Activated B cell treated with CpG ODN at 0.5 μM for 24 hours (primary cell): ENCODE data around the gene NR2E1. TPM values are rescaled to one million over a fixed set of nuclear protein-coding genes. Genes with fewer than 3 reads are reported as not detected.

Experiments used
- ATAC-seq: fragments of 200-7000 bp; cut with Tn5 transposase; one replicate; pipeline ENCODE4 v1.10.0; 2021; ENCODE audit warnings: low read depth, mild to moderate bottlenecking, moderate library complexity
- CTCF ChIA-PET: fragments of 350-600 bp; sonication (Branson Sonifier 250); formaldehyde crosslinking; loops from one replicate; lab custom pipeline; 2021; ENCODE audit warnings: antibody characterized with exemption; lab: Charles Lee
- POLR2A ChIA-PET: fragments of 350-600 bp; sonication (Branson Sonifier 250); formaldehyde crosslinking; loops from one replicate; lab custom pipeline; 2021; ENCODE audit warnings: antibody characterized with exemption; lab: Charles Lee
- DNase-seq: peaks from one replicate; pipeline ENCODE4 v3.0.0; 2022
- H3K27ac Mint-ChIP-seq: one replicate; pipeline ENCODE4 v1.8.0; 2020; ENCODE audit warnings: mixed read lengths
- H3K27me3 Mint-ChIP-seq: one replicate; pipeline ENCODE4 v1.8.0; 2021; ENCODE audit warnings: mixed read lengths
- H3K36me3 Mint-ChIP-seq: one replicate; pipeline ENCODE4 v1.8.0; 2021; ENCODE audit warnings: low read depth, mixed read lengths
- H3K4me1 Mint-ChIP-seq: one replicate; pipeline ENCODE4 v1.8.0; 2021; ENCODE audit warnings: mixed read lengths
- H3K4me3 Mint-ChIP-seq: one replicate; pipeline ENCODE4 v1.8.0; 2020; ENCODE audit warnings: mild to moderate bottlenecking, mixed read lengths
- H3K9me3 Mint-ChIP-seq: one replicate; pipeline ENCODE4 v1.8.0; 2020; ENCODE audit warnings: mixed read lengths
- intact Hi-C: fragments of 100-400 bp; cut with micrococcal nuclease; formaldehyde crosslinking; loops from one replicate; pipeline ENCODE4 v1.15.1; 2024
- total RNA-seq: library from RNA; stranded (reverse); gene quantifications from 2 replicates; pipeline ENCODE4 v1.2.3, GENCODE V29; 2022
- TF ChIP-seq, protein P1 (sequence below): fragments of 200-600 bp; IDR thresholded peaks from one replicate; pipeline ENCODE4 v1.8.0; 2022; ENCODE audit warnings: antibody characterized with exemption, mild to moderate bottlenecking

NR2E1 gene
- not detected in 2 replicates for total RNA-seq

DNA sequence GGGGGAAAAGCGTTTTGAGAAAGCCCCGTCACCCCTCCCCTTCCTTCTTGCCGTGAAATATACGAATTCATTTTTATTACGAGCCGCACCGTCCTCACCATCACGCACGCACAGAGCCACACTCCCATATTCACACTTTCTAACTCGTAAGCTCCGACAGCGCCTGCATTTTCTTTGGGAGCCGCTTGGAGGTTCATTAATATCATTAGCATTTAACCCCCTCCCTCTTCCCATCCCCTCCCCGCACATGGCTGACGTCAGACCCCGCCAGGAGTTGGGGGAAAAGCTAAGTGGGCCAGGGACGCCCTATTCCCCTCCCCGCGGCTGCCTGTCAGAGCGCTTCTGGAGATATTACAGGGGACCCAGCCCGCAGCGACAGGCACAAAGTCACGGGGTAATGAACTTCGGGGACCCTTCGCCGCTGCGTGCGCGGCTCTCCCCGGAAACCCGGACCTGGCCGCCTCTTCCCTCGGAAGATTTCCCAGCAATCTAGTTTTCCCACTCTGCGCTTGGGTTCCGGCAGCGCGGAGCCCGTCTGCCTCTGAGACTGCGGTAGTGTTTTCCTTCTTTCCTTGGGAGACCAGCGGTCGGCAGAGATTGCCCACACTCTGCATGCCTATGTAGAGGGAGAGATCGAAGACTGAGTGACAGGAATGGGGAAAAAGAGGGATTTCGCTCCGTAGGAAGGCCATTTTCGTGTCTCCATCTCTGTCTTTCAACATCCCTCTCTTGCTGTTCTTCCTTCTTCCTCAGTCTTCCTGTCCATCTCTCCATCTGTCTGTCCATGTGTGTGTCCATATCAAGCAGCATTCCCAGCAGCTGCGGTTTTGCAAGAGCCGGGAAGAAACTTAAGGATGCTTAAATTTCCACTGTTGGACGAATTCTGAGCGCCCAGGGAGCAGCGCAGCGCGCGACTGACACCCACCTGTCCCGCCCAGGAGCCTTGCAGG lies at the start of gene NR2E1:
Gene NR2E1 (plus strand): TSS at position 309 of the 950 bp plus-strand sequence. CDS start 744 bp downstream, outside the sequence.
- ChIA-PET CTCF (no interaction called here), POLR2A (interaction anchor here (0.6 kb wide), 1 partner anchor 1047 kb away, joined by 6 read pairs; no protein-coding TSS in a partner anchor)
- ATAC-seq (no peak), DNase-seq (no peak)
- peaks cover 3% of the 10 kb centered on the region for H3K9me3 Mint-ChIP-seq
- peaks cover 80% of the 10 kb centered on the region for H3K27me3 Mint-ChIP-seq
- intact Hi-C loops = loop anchor here (5.0 kb wide), 2 partner anchors 679 to 1049 kb away; partner anchors contain the start of gene BEND3
- peaks cover 52% of the 10 kb centered on the region for H3K4me1 Mint-ChIP-seq
- H3K4me3 Mint-ChIP-seq = peak within 1 kb of the TSS; percentile 71
- H3K27ac Mint-ChIP-seq = peak within 1 kb of the TSS; percentile 71
- peaks cover 6% of the 10 kb centered on the region for H3K36me3 Mint-ChIP-seq
- TF ChIP-seq, protein P1, sequence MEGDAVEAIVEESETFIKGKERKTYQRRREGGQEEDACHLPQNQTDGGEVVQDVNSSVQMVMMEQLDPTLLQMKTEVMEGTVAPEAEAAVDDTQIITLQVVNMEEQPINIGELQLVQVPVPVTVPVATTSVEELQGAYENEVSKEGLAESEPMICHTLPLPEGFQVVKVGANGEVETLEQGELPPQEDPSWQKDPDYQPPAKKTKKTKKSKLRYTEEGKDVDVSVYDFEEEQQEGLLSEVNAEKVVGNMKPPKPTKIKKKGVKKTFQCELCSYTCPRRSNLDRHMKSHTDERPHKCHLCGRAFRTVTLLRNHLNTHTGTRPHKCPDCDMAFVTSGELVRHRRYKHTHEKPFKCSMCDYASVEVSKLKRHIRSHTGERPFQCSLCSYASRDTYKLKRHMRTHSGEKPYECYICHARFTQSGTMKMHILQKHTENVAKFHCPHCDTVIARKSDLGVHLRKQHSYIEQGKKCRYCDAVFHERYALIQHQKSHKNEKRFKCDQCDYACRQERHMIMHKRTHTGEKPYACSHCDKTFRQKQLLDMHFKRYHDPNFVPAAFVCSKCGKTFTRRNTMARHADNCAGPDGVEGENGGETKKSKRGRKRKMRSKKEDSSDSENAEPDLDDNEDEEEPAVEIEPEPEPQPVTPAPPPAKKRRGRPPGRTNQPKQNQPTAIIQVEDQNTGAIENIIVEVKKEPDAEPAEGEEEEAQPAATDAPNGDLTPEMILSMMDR = no peak

DNA sequence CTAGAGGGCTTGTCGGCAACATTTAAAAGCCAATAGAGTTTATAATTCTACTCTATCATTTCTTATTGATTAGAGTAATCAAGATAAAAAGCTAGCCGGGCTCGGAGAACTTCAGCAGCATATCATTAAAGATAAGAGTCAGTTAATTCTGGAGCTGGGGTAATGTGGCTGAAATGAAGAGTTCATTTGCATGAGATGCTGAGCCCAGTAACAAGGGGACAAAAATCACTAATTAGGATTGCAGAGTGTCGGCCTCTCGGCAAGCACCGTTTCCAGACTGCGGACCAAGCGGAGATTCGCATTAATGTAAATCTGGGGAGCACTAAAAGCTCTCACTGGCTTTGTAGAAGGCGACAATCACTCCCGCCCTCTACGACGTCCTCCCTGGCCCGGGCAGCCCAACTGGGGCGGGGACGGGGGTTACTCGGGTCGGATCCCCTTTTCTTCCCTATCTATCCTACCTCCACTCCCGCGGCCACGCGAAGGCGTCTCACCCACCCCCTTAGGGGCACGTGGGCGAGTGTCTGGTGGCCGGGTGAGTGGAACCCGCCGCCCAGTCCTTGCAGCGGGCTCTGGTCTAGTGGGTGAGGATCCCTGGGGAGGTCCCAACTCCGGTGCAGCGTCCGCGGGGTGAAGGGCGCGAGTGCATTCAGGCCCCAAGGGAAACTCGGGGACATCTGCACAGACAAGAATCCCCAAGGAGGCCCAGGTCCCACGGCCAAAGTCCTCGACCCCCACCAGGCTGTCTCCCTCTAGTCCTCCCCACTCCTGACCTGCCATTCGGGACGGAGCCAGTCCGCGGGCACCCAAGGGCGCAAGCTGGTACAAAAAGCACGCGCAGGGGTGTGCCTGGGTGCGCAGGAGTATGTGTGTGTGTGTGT lies 49.0 kb upstream of the NR2E1 start:
- H3K9me3 Mint-ChIP-seq = no peaks in the 10 kb centered on the region
- H3K27ac Mint-ChIP-seq = no peak overlapping the region
- H3K36me3 Mint-ChIP-seq = peaks cover 1% of the 10 kb centered on the region
- POLR2A ChIA-PET = interaction anchor here (0.6 to 0.8 kb wide), 2 partner anchors 441 to 442 kb away, joined by 3 read pairs; no protein-coding TSS in a partner anchor
- peaks cover 81% of the 10 kb centered on the region for H3K27me3 Mint-ChIP-seq
- intact Hi-C loops = loop anchor here (1.0 to 5.0 kb wide), 3 partner anchors 17 to 999 kb away; partner anchors contain the start of gene BEND3
- CTCF ChIA-PET = interaction anchor here (1.1 to 1.7 kb wide), 3 partner anchors 50 to 410 kb away, joined by 4 to 8 read pairs (median 4); no protein-coding TSS in a partner anchor
- peaks cover 60% of the 10 kb centered on the region for H3K4me1 Mint-ChIP-seq
- peak overlapping the region; percentile 79 for H3K4me3 Mint-ChIP-seq
- TF ChIP-seq, protein P1 = no peak
- no peak for ATAC-seq
- peak; percentile 39 for DNase-seq

DNA sequence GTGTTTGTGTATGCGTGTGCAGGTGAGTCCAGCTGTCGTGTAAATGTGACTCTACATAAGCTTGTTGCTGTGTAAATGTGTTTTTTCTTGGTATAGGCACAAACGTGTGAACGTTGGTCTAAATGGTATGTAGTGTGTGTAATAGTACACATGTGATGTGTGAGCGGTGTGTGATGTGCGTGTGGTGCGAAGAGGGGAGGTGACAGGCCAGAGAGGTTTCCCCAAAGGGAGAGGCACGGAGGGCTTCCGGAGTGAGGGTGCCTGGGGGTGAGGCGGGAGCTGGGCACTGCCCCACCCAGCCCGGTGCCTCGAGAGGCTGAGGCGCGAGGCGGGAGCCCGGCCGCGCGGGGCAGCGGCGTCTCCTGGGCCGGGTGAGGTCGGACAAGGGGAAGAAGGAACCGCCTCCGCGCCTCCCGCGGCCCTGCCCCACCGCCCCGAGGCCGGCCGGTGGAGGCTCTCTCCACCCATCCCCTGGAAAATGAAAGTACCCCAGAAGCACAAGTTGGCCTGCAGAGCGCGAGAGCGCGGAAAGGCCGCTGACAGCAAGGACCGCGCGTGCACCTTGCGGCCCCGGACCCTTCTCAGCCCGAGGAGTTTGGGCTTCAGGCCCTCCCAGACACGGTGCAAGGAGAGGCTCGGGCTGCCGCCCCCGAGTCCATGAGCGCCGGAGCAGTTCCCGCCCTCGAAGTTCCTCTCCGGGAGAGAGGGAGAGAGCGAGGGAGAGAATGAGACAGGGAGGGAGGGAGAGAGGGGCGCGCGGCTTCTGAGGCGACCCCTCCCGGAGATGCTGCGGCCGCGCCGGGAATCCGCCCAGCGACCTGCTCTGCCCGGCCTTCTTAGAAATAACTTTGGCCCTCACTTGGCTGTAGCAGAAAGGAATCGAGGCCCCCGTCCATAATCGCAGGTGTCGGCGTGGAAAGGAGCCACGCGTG lies 48.1 kb upstream of the NR2E1 start:
- intact Hi-C loops = loop anchor here (1.0 to 5.0 kb wide), 3 partner anchors 16 to 1000 kb away; partner anchors contain the start of gene BEND3
- Mint-ChIP-seq H3K27me3 (peaks cover 80% of the 10 kb centered on the region), H3K9me3 (no peaks in the 10 kb centered on the region), H3K27ac (no peak overlapping the region), H3K36me3 (peaks cover 1% of the 10 kb centered on the region), H3K4me1 (peaks cover 60% of the 10 kb centered on the region), H3K4me3 (peak overlapping the region; percentile 79)
- ChIA-PET CTCF (interaction anchor here (1.1 to 1.7 kb wide), 2 partner anchors 50 to 375 kb away, joined by 4 to 8 read pairs; no protein-coding TSS in a partner anchor), POLR2A (interaction anchor here (0.6 to 0.8 kb wide), 2 partner anchors 440 to 441 kb away, joined by 3 read pairs; no protein-coding TSS in a partner anchor)
- ATAC-seq (peak; percentile 53), DNase-seq (peak; percentile 48)
- TF ChIP-seq, protein P1 = no peak

DNA sequence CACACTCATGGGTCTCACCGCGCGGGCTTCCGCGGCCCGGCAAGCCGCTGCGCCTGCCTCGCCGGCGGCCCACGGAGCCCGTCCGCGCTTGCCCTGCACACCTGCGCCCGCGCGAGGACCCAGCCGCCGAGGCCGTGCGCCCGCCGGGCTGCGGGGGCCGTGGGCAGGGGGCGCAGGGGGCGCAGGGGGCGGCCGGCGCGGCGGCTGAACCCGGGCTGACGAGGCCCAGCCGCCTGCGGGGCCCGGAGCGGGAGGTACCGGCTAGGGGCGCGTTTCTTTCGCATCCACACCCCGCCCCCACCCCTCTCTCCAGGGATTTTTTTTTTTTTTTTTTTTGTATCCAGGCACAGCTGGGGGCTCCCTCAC lies 47.5 kb upstream of the NR2E1 start:
- Mint-ChIP-seq H3K4me1 (peaks cover 60% of the 10 kb centered on the region), H3K9me3 (no peaks in the 10 kb centered on the region), H3K4me3 (peak overlapping the region; percentile 91), H3K27me3 (peaks cover 80% of the 10 kb centered on the region), H3K36me3 (peaks cover 1% of the 10 kb centered on the region), H3K27ac (no peak overlapping the region)
- TF ChIP-seq, protein P1 = no peak
- intact Hi-C loops = loop anchor here (5.0 kb wide), 2 partner anchors 954 to 1001 kb away; partner anchors contain the start of gene BEND3
- ATAC-seq (no peak), DNase-seq (no peak)
- POLR2A ChIA-PET = interaction anchor here (0.6 kb wide), 1 partner anchor 628 kb away, joined by 3 read pairs; no protein-coding TSS in a partner anchor
- CTCF ChIA-PET = no interaction called here
